HCT116 (cell line): ENCODE results near the gene CAB39L. TPM values are rescaled to one million over a fixed set of nuclear protein-coding genes. Genes with fewer than 3 reads are reported as not detected.
A peak's percentile ranks its signal among the peaks of the same experiment; 100 is the strongest.

Experiments
- ATAC-seq: fragments of 200-7000 bp; cut with Tn5 transposase; 2 replicates; pipeline ENCODE4 v1.9.1; 2020; ENCODE audit warnings: mild to moderate bottlenecking, moderate library complexity
- BruUV-seq: library from RNA; stranded (reverse); fragments of 400-500 nt; replicated peaks from 2 replicates; lab custom pipeline; 2021; lab: Mats Ljungman, UMichigan
- CTCF ChIA-PET: fragments of 300-600 bp; sonication (Branson Sonifier 250); formaldehyde crosslinking; loops from one replicate; lab custom pipeline; 2021; ENCODE audit warnings: antibody characterized with exemption; lab: Charles Lee
- POLR2A ChIA-PET: fragments of 300-600, 350-600 bp; sonication (Branson Sonifier 250); formaldehyde crosslinking; loops from one replicate; lab custom pipeline; 2021; ENCODE audit warnings: antibody characterized with exemption; lab: Charles Lee
- RAD21 ChIA-PET, 2 experiments: fragments of 300-600 bp; sonication (Branson Sonifier 250); formaldehyde crosslinking; loops; one replicate each; lab custom pipeline; 2023; ENCODE audit warnings: low total read pairs in 2 of 2; ENCODE audit not compliant: uncharacterized antibody in 2 of 2, unreplicated experiment in 2 of 2, low non-redundant PET in 1 of 2; lab: Charles Lee
- DNase-seq: peaks from one replicate; pipeline ENCODE4 v3.0.0-alpha.2; 2010; ENCODE audit warnings: low read depth, low spot score
- H2AFZ ChIP-seq: fragments of 200-600 bp; shearing (Covaris generic), sonication (generic); 2 replicates; pipeline ENCODE4 v1.6.1; 2017; ENCODE audit warnings: low read depth, mixed run types, mixed read lengths, antibody characterized with exemption, low read length; ENCODE audit not compliant: poor library complexity, severe bottlenecking
- H3K27ac ChIP-seq: 2 replicates; pipeline ENCODE4 v1.5.1; 2012; ENCODE audit warnings: low read depth, low read length
- H3K27me3 ChIP-seq: fragments of 200-600 bp; sonication (generic); 2 replicates; pipeline ENCODE4 v1.6.1; 2016; ENCODE audit warnings: mixed run types, low read length, mixed read lengths; ENCODE audit not compliant: insufficient read depth
- H3K36me3 ChIP-seq, 2 experiments: fragments of 200-500 bp in 1 of 2; fragments of 200-600 bp in 1 of 2; sonication (Bioruptor generic) in 1 of 2; sonication (generic) in 1 of 2; 2 replicates each; pipeline versions ENCODE4 v1.5.1 to v1.6.1; 2014 to 2016; ENCODE audit warnings: low read length in 2 of 2, inconsistent platforms in 1 of 2, mixed read lengths in 1 of 2, mixed run types in 1 of 2; ENCODE audit not compliant: insufficient read depth in 2 of 2, control insufficient read depth in 1 of 2
- H3K4me1 ChIP-seq, 2 experiments: fragments of 200-600 bp in 1 of 2; sonication (generic) in 1 of 2; 2 replicates each; pipeline versions ENCODE4 v1.5.1 to v1.6.1; 2012 to 2017; ENCODE audit warnings: low read length in 2 of 2, inconsistent platforms in 1 of 2, mild to moderate bottlenecking in 1 of 2, mixed read lengths in 1 of 2, mixed run types in 1 of 2, moderate library complexity in 1 of 2; ENCODE audit not compliant: insufficient read depth in 2 of 2, control insufficient read depth in 1 of 2
- H3K4me2 ChIP-seq: fragments of 200-600 bp; sonication (generic); 2 replicates; pipeline ENCODE4 v1.6.1; 2017; ENCODE audit warnings: mixed run types, low read length, mixed read lengths
- H3K4me3 ChIP-seq, 2 experiments: fragments of 200-600 bp in 1 of 2; sonication (generic) in 1 of 2; replicated peaks in 1 of 2; 2 replicates each; pipeline ENCODE4 v1.5.1; 2011 to 2016; ENCODE audit warnings: low read length in 2 of 2, control low read depth in 1 of 2, low read depth in 1 of 2, mild to moderate bottlenecking in 1 of 2, mixed read lengths in 1 of 2, mixed run types in 1 of 2
- H3K79me2 ChIP-seq: fragments of 200-600 bp; sonication (generic); 2 replicates; pipeline ENCODE4 v1.6.1; 2017; ENCODE audit warnings: mild to moderate bottlenecking, mixed run types, low read length, moderate library complexity, mixed read lengths; ENCODE audit not compliant: insufficient read depth
- H3K9ac ChIP-seq: fragments of 200-600 bp; sonication (generic); 2 replicates; pipeline ENCODE4 v1.6.1; 2016; ENCODE audit warnings: low read length, mixed read lengths
- H3K9me2 ChIP-seq: fragments of 200-600 bp; sonication (generic), shearing (Covaris generic); 2 replicates; pipeline ENCODE4 v1.6.1; 2017; ENCODE audit warnings: mixed run types, mild to moderate bottlenecking, moderate library complexity; ENCODE audit not compliant: insufficient read depth
- H3K9me3 ChIP-seq, 2 experiments: fragments of 200-500 bp in 1 of 2; fragments of 200-600 bp in 1 of 2; sonication (Bioruptor generic) in 1 of 2; sonication (generic) in 1 of 2; 2 replicates each; pipeline ENCODE4 v1.6.1; 2014 to 2017; ENCODE audit warnings: low read length in 2 of 2, mixed read lengths in 2 of 2, inconsistent platforms in 1 of 2, low read depth in 1 of 2, mild to moderate bottlenecking in 1 of 2, mixed run types in 1 of 2, moderate library complexity in 1 of 2; ENCODE audit not compliant: control insufficient read depth in 1 of 2, insufficient read depth in 1 of 2
- H4K20me1 ChIP-seq: fragments of 200-600 bp; sonication (generic), shearing (Covaris generic); 2 replicates; pipeline ENCODE4 v1.6.1; 2017; ENCODE audit warnings: mixed run types, mild to moderate bottlenecking, moderate library complexity; ENCODE audit not compliant: insufficient read depth
- CBX3 ChIP-seq: IDR thresholded peaks from 2 replicates; pipeline ENCODE4 v1.6.1; 2012; ENCODE audit warnings: low read depth
- ELF1 ChIP-seq: IDR thresholded peaks from 2 replicates; pipeline ENCODE4 v1.6.1; 2012; ENCODE audit warnings: low read depth, borderline replicate concordance
- EZH2 ChIP-seq: fragments of 200-600 bp; sonication (generic); IDR thresholded peaks from 2 replicates; pipeline ENCODE4 v1.6.1; 2017; ENCODE audit warnings: antibody characterized with exemption, mixed run types
- EZH2phosphoT487 ChIP-seq: fragments of 200-600 bp; IDR thresholded peaks from 2 replicates; pipeline ENCODE4 v1.6.1; 2018; ENCODE audit warnings: antibody characterized with exemption, borderline replicate concordance
- JUND ChIP-seq: IDR thresholded peaks from 2 replicates; pipeline ENCODE4 v1.6.1; 2012
- MAX ChIP-seq: IDR thresholded peaks from 2 replicates; pipeline ENCODE4 v1.6.1; 2012
- RAD21 ChIP-seq: IDR thresholded peaks from 2 replicates; pipeline ENCODE4 v1.6.1; 2012; ENCODE audit warnings: low read depth, mild to moderate bottlenecking
- SIN3A ChIP-seq: IDR thresholded peaks from 2 replicates; pipeline ENCODE4 v1.6.1; 2012; ENCODE audit warnings: low read depth
- SRF ChIP-seq: IDR thresholded peaks from 2 replicates; pipeline ENCODE4 v1.6.1; 2012; ENCODE audit warnings: low read depth
- YY1 ChIP-seq: IDR thresholded peaks from 2 replicates; pipeline ENCODE4 v1.6.1; 2011; ENCODE audit warnings: low read length, low read depth, moderate library complexity, mild to moderate bottlenecking; ENCODE audit not compliant: insufficient replicate concordance; ENCODE audit errors: extremely low read depth
- ZFX ChIP-seq: fragments of 450-650 bp; IDR thresholded peaks from 2 replicates; pipeline ENCODE4 v1.6.1; 2017
- intact Hi-C: fragments of 100-400 bp; cut with micrococcal nuclease; formaldehyde crosslinking; loops from 2 replicates; pipeline ENCODE4 v1.10.0; 2022
- total RNA-seq: library from RNA; stranded (reverse); gene quantifications from one replicate; pipeline ENCODE4 v1.2.1, GENCODE V29; 2021; ENCODE audit not compliant: unreplicated experiment
- TF ChIP-seq, protein P1 (sequence below), 3 experiments: fragments of 200-600 bp in 1 of 3; sonication (generic) in 1 of 3; IDR thresholded peaks in 2 of 3; conservative IDR thresholded peaks in 1 of 3; 2 replicates each; pipeline ENCODE4 v1.5.1; 2012 to 2017; ENCODE audit warnings: low read depth in 2 of 3, low read length in 2 of 3, antibody characterized with exemption in 1 of 3, borderline replicate concordance in 1 of 3, control low read depth in 1 of 3, mild to moderate bottlenecking in 1 of 3, mixed read lengths in 1 of 3, mixed run types in 1 of 3, moderate library complexity in 1 of 3; ENCODE audit not compliant: insufficient read depth in 1 of 3
- TF ChIP-seq, protein P2 (sequence below): IDR thresholded peaks from 2 replicates; pipeline ENCODE4 v1.6.1; 2012
- TF ChIP-seq, protein P3 (sequence below): IDR thresholded peaks from 2 replicates; pipeline ENCODE4 v1.6.1; 2011; ENCODE audit warnings: mild to moderate bottlenecking, low read length, moderate library complexity; ENCODE audit not compliant: insufficient replicate concordance; ENCODE audit errors: extremely low read depth
- TF ChIP-seq, protein P4 (sequence below): IDR thresholded peaks from 2 replicates; pipeline ENCODE4 v1.6.1; 2012; ENCODE audit warnings: low read depth

Gene CAB39L
- total RNA-seq, 1 experiment from 2014 or later = 6.1 TPM

DNA sequence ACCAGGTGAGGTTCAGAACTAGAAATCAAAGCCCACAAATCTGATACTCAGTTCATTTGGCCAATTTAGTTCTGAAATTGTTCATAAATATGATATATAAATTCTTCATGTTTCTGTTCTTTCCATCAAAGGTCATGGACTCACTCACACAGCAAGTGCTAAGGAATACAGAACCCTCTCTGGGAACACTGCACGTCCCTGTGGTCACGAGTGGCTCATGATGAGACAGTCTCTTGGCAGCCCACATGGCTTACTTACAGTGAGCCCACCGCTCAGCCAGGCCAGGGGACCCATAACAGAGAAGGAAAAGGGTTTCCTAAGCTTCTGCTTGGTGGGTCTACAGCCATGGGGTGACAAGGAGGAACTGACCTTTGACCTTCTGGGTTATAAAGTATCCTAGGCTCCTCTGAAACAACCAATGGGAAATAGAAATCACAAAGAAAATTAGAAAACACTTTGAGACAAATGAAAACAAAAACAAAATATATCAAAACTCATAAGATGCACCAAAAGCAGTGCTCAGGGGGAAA is 128.8 kb downstream of the CAB39L start:
- Histone ChIP-seq H3K27me3 (no peaks in the 10 kb centered on the region), H3K36me3 (no peaks in the 10 kb centered on the region), H3K4me1 (peaks cover 11 to 21% of the 10 kb centered on the region in 2 experiments), H3K9ac (peak overlapping the region; percentile 48; the same call in 1 of the 2 replicates), H3K9me2 (no peaks in the 10 kb centered on the region), H3K4me2 (no peak overlapping the region), H4K20me1 (no peaks in the 10 kb centered on the region), H2AFZ (peak overlapping the region; percentile 79), H3K4me3 (no peak overlapping the region), H3K27ac (no peak overlapping the region), H3K79me2 (no peaks in the 10 kb centered on the region), H3K9me3 (no peaks in the 10 kb centered on the region)
- CTCF ChIA-PET = no interaction called here
- BruUV-seq = no TSS peak
- POLR2A ChIA-PET = no interaction called here
- RAD21 ChIA-PET = no interaction called here
- intact Hi-C loops = no loop called here
- no peak for DNase-seq
- ATAC-seq = no peak
- TF ChIP-seq, protein P1, sequence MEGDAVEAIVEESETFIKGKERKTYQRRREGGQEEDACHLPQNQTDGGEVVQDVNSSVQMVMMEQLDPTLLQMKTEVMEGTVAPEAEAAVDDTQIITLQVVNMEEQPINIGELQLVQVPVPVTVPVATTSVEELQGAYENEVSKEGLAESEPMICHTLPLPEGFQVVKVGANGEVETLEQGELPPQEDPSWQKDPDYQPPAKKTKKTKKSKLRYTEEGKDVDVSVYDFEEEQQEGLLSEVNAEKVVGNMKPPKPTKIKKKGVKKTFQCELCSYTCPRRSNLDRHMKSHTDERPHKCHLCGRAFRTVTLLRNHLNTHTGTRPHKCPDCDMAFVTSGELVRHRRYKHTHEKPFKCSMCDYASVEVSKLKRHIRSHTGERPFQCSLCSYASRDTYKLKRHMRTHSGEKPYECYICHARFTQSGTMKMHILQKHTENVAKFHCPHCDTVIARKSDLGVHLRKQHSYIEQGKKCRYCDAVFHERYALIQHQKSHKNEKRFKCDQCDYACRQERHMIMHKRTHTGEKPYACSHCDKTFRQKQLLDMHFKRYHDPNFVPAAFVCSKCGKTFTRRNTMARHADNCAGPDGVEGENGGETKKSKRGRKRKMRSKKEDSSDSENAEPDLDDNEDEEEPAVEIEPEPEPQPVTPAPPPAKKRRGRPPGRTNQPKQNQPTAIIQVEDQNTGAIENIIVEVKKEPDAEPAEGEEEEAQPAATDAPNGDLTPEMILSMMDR (IDR thresholded peaks at IDR 0.05 in 2 of 3, conservative IDR thresholded peaks at IDR 0.05 in 1 of 3; ENCODE audit: borderline replicate concordance in 1 of 3, insufficient read depth in 1 of 3, low read depth in 2 of 3, low read length in 2 of 3) = no peak
- no peak for TF ChIP-seq ELF1
- no peak for TF ChIP-seq EZH2phosphoT487
- TF ChIP-seq YY1 = no peak
- TF ChIP-seq, protein P2, sequence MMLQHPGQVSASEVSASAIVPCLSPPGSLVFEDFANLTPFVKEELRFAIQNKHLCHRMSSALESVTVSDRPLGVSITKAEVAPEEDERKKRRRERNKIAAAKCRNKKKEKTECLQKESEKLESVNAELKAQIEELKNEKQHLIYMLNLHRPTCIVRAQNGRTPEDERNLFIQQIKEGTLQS = no peak
- no peak for TF ChIP-seq MAX
- TF ChIP-seq SRF = no peak
- TF ChIP-seq CBX3 = no peak
- no peak for TF ChIP-seq ZFX
- TF ChIP-seq JUND = no peak
- TF ChIP-seq EZH2 = no peak
- TF ChIP-seq, protein P3, sequence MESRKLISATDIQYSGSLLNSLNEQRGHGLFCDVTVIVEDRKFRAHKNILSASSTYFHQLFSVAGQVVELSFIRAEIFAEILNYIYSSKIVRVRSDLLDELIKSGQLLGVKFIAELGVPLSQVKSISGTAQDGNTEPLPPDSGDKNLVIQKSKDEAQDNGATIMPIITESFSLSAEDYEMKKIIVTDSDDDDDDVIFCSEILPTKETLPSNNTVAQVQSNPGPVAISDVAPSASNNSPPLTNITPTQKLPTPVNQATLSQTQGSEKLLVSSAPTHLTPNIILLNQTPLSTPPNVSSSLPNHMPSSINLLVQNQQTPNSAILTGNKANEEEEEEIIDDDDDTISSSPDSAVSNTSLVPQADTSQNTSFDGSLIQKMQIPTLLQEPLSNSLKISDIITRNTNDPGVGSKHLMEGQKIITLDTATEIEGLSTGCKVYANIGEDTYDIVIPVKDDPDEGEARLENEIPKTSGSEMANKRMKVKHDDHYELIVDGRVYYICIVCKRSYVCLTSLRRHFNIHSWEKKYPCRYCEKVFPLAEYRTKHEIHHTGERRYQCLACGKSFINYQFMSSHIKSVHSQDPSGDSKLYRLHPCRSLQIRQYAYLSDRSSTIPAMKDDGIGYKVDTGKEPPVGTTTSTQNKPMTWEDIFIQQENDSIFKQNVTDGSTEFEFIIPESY = no peak
- TF ChIP-seq, protein P4, sequence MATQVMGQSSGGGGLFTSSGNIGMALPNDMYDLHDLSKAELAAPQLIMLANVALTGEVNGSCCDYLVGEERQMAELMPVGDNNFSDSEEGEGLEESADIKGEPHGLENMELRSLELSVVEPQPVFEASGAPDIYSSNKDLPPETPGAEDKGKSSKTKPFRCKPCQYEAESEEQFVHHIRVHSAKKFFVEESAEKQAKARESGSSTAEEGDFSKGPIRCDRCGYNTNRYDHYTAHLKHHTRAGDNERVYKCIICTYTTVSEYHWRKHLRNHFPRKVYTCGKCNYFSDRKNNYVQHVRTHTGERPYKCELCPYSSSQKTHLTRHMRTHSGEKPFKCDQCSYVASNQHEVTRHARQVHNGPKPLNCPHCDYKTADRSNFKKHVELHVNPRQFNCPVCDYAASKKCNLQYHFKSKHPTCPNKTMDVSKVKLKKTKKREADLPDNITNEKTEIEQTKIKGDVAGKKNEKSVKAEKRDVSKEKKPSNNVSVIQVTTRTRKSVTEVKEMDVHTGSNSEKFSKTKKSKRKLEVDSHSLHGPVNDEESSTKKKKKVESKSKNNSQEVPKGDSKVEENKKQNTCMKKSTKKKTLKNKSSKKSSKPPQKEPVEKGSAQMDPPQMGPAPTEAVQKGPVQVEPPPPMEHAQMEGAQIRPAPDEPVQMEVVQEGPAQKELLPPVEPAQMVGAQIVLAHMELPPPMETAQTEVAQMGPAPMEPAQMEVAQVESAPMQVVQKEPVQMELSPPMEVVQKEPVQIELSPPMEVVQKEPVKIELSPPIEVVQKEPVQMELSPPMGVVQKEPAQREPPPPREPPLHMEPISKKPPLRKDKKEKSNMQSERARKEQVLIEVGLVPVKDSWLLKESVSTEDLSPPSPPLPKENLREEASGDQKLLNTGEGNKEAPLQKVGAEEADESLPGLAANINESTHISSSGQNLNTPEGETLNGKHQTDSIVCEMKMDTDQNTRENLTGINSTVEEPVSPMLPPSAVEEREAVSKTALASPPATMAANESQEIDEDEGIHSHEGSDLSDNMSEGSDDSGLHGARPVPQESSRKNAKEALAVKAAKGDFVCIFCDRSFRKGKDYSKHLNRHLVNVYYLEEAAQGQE = no peak
- no peak for TF ChIP-seq RAD21
- TF ChIP-seq SIN3A = no peak
